Measurements from ENCODE around the gene YTHDF2. TPM values are rescaled to one million over a fixed set of nuclear protein-coding genes. Genes with fewer than 3 reads are reported as not detected.
A peak's percentile ranks its signal among the peaks of the same experiment; 100 is the strongest.
"Not testable (repeated sequence)": the region's sequence is repeated elsewhere in the genome, so short reads cannot be mapped to it uniquely, and the experiment has no call there.

Gene YTHDF2
- total and polyA plus RNA-seq, 2 donors (not counting 1 experiment from before 2014, with no cell fraction given), result 26.3 to 58.8 TPM

- Histone ChIP-seq H3K4me1 (ENCODE audit: control insufficient read depth in 2 of 2, insufficient read depth in 2 of 2, low read length in 2 of 2) (peaks cover 31 to 33% of the 10 kb centered on the region in 2 donors), H2AFZ (ENCODE audit: insufficient read depth, low read depth, low read length, poor library complexity, severe bottlenecking) (no peak overlapping the region), H3K4me3 (ENCODE audit: control extremely low read depth in 1 of 5, extremely low read depth in 1 of 5, insufficient read depth in 1 of 5, low read depth in 2 of 5, low read length in 4 of 5) (no peak overlapping the region), H3K27ac (ENCODE audit: low read length in 2 of 2) (no peak overlapping the region), H4K20me1 (ENCODE audit: control insufficient read depth, insufficient read depth, low read length, poor library complexity, severe bottlenecking) (peaks cover 91% of the 10 kb centered on the region), H3K9ac (ENCODE audit: low read length) (no peak overlapping the region), H3K4me2 (replicated peaks; ENCODE audit: low read depth, low read length, poor library complexity, severe bottlenecking) (no peak overlapping the region), H3K36me3 (replicated peaks in 1 of 2; ENCODE audit: control extremely low read depth in 1 of 2, control insufficient read depth in 1 of 2, extremely low read depth in 1 of 2, insufficient read depth in 2 of 2, low read length in 1 of 2) (peaks cover 0 to 35% of the 10 kb centered on the region in 2 experiments), H3K27me3 (replicated peaks in 1 of 4; ENCODE audit: control extremely low read depth in 1 of 4, control insufficient read depth in 3 of 4, insufficient read depth in 4 of 4, low read length in 3 of 4) (no peaks in the 10 kb centered on the region), H3K9me3 (ENCODE audit: control extremely low read depth in 1 of 3, control insufficient read depth in 2 of 3, insufficient read depth in 1 of 3, low read length in 2 of 3) (no peaks in the 10 kb centered on the region), H3K79me2 (ENCODE audit: control insufficient read depth, insufficient read depth, low read length) (peaks cover 100% of the 10 kb centered on the region)
- Mint-ChIP-seq H3K27ac (no peak overlapping the region), H3K9me3 (ENCODE audit: insufficient read depth) (no peaks in the 10 kb centered on the region), H3K27me3 (no peaks in the 10 kb centered on the region), H3K4me3 (peak overlapping the region; percentile 18), H3K4me1 (peaks cover 50% of the 10 kb centered on the region)
- no CpG with 5 or more reads among the region's 5 CpGs for WGBS (ENCODE audit: insufficient coverage)
- intact Hi-C loops (cut with micrococcal nuclease), result no loop called here
- DNase-seq (no peak), ATAC-seq (ENCODE audit: low read depth) (no peak)
- ChIA-PET POLR2A (no interaction called here), CTCF (interaction anchor here (0.9 kb wide), 1 partner anchor 126 kb away, joined by 3 read pairs; no protein-coding TSS in a partner anchor)
- TF ChIP-seq CTCF (IDR thresholded peaks at IDR 0.05) (no peak), EZH2 (IDR thresholded peaks at IDR 0.05; ENCODE audit: borderline replicate concordance, insufficient read depth, low read depth, low read length, poor library complexity, severe bottlenecking) (no peak)
These were observed 13.6 kb downstream of the YTHDF2 start for GRCh38 chr1:28750330-28750729.

GRCh38 chr1:28750771-28751294, 14.1 kb downstream of the YTHDF2 start:
- POLR2A ChIA-PET; H3K4me3 ChIP-seq (ENCODE audit: control extremely low read depth in 1 of 5, extremely low read depth in 1 of 5, insufficient read depth in 1 of 5, low read depth in 2 of 5, low read length in 4 of 5); H3K27ac Mint-ChIP-seq; H3K27ac ChIP-seq (ENCODE audit: low read length in 2 of 2); H3K27me3 ChIP-seq (replicated peaks in 1 of 4; ENCODE audit: control extremely low read depth in 1 of 4, control insufficient read depth in 3 of 4, insufficient read depth in 4 of 4, low read length in 3 of 4); H3K9me3 ChIP-seq (ENCODE audit: control extremely low read depth in 1 of 3, control insufficient read depth in 2 of 3, insufficient read depth in 1 of 3, low read length in 2 of 3); H3K9ac ChIP-seq (ENCODE audit: low read length); H2AFZ ChIP-seq (ENCODE audit: insufficient read depth, low read depth, low read length, poor library complexity, severe bottlenecking); DNase-seq; H3K9me3 Mint-ChIP-seq (ENCODE audit: insufficient read depth); H3K4me2 ChIP-seq (replicated peaks; ENCODE audit: low read depth, low read length, poor library complexity, severe bottlenecking); intact Hi-C loops (cut with micrococcal nuclease); H3K4me3 Mint-ChIP-seq; H3K27me3 Mint-ChIP-seq; ATAC-seq (ENCODE audit: low read depth): not testable (repeated sequence)
- WGBS (ENCODE audit: insufficient coverage), result 100% methylated on average over 2 of the region's 8 CpGs
- Histone ChIP-seq H3K79me2 (ENCODE audit: control insufficient read depth, insufficient read depth, low read length) (peaks cover 100% of the 10 kb centered on the region), H3K4me1 (ENCODE audit: control insufficient read depth in 2 of 2, insufficient read depth in 2 of 2, low read length in 2 of 2) (peaks cover 29 to 35% of the 10 kb centered on the region in 2 donors), H3K36me3 (replicated peaks in 1 of 2; ENCODE audit: control extremely low read depth in 1 of 2, control insufficient read depth in 1 of 2, extremely low read depth in 1 of 2, insufficient read depth in 2 of 2, low read length in 1 of 2) (peaks cover 0 to 33% of the 10 kb centered on the region in 2 experiments), H4K20me1 (ENCODE audit: control insufficient read depth, insufficient read depth, low read length, poor library complexity, severe bottlenecking) (peaks cover 90% of the 10 kb centered on the region)
- peaks cover 48% of the 10 kb centered on the region for H3K4me1 Mint-ChIP-seq
- CTCF ChIA-PET, result interaction anchor here (0.8 to 1.2 kb wide), 4 partner anchors 9 to 126 kb away, joined by 3 to 4 read pairs (median 3); no protein-coding TSS in a partner anchor

All from B cell (primary cell).